K562 (cell line): ENCODE results near the gene TSG101. TPM values are rescaled to one million over a fixed set of nuclear protein-coding genes. Genes with fewer than 3 reads are reported as not detected.

Source experiments
- CBFB ChIP-seq: sonication (generic); formaldehyde crosslinking; IDR thresholded peaks from 2 replicates; pipeline ENCODE4 v1.4.0; 2020; ENCODE audit warnings: mild to moderate bottlenecking, missing genetic modification reagents
- CXXC5 ChIP-seq: fragments of 250-450 bp; sonication (Bioruptor Pico); IDR thresholded peaks from 2 replicates; pipeline ENCODE4 v1.8.0; 2022; ENCODE audit warnings: inconsistent platforms, mild to moderate bottlenecking, moderate library complexity
- DPF2 ChIP-seq: fragments of 450-650 bp; IDR thresholded peaks from 2 replicates; pipeline ENCODE4 v1.6.1; 2016
- E2F1 ChIP-seq: sonication (generic); formaldehyde crosslinking; IDR thresholded peaks from 2 replicates; pipeline ENCODE4 v1.8.1; 2023; ENCODE audit warnings: mild to moderate bottlenecking, missing genetic modification reagents, moderate library complexity
- EZH2 ChIP-seq: IDR thresholded peaks from 2 replicates; pipeline ENCODE4 v1.6.1; 2012; ENCODE audit warnings: low read depth, mild to moderate bottlenecking, inconsistent platforms, low read length, borderline replicate concordance
- FOXJ3 ChIP-seq: sonication (generic); formaldehyde crosslinking; IDR thresholded peaks from 2 replicates; pipeline ENCODE4 v1.4.0; 2020; ENCODE audit warnings: mild to moderate bottlenecking, missing genetic modification reagents
- GATA2 ChIP-seq: sonication (generic); formaldehyde crosslinking; IDR thresholded peaks from 2 replicates; pipeline ENCODE4 v1.4.0; 2020; ENCODE audit warnings: mild to moderate bottlenecking, missing genetic modification reagents
- HDAC2 ChIP-seq: fragments of 450-650 bp; IDR thresholded peaks from 2 replicates; pipeline ENCODE4 v1.6.1; 2016; ENCODE audit warnings: mild to moderate bottlenecking
- IRF2 ChIP-seq: sonication (generic); formaldehyde crosslinking; IDR thresholded peaks from 2 replicates; pipeline ENCODE4 v1.8.1; 2022; ENCODE audit warnings: mild to moderate bottlenecking, missing genetic modification reagents
- JUND ChIP-seq, 2 experiments: IDR thresholded peaks; 2 replicates in 1 of 2; 3 replicates in 1 of 2; pipeline ENCODE4 v1.6.1; 2011; ENCODE audit warnings: borderline replicate concordance in 2 of 2, low read depth in 2 of 2, low read length in 2 of 2, improper control_type of control experiment in 1 of 2, missing biosample characterization in 1 of 2, missing genetic modification characterization in 1 of 2, missing genetic modification reagents in 1 of 2
- KDM5B ChIP-seq: fragments of 200-600 bp; sonication (generic); IDR thresholded peaks from 2 replicates; pipeline ENCODE4 v1.6.1; 2012; ENCODE audit warnings: low read depth, mild to moderate bottlenecking, moderate library complexity, low read length, control low read depth, inconsistent platforms; ENCODE audit not compliant: insufficient replicate concordance
- RAD51 ChIP-seq: fragments of 450-650 bp; IDR thresholded peaks from 2 replicates; pipeline ENCODE4 v1.7.1; 2016; ENCODE audit warnings: low read depth, mild to moderate bottlenecking, borderline replicate concordance
- SNIP1 ChIP-seq: fragments of 450-650 bp; IDR thresholded peaks from 2 replicates; pipeline ENCODE4 v1.7.1; 2017; ENCODE audit warnings: low read depth, mild to moderate bottlenecking
- SP1 ChIP-seq: sonication (generic); formaldehyde crosslinking; IDR thresholded peaks from 2 replicates; pipeline ENCODE4 v1.8.1; 2022; ENCODE audit warnings: mild to moderate bottlenecking, missing genetic modification reagents
- TCF3 ChIP-seq: sonication (generic); formaldehyde crosslinking; IDR thresholded peaks from 2 replicates; pipeline ENCODE4 v1.4.0; 2020; ENCODE audit warnings: mild to moderate bottlenecking, missing genetic modification reagents
- ZNF551 ChIP-seq: fragments of 250-450 bp; sonication (Bioruptor Pico); IDR thresholded peaks from 2 replicates; pipeline ENCODE4 v1.5.0; 2021; ENCODE audit warnings: mild to moderate bottlenecking, moderate library complexity
- ZNF830 ChIP-seq: fragments of 250-450 bp; sonication (Bioruptor Pico); IDR thresholded peaks from 2 replicates; pipeline ENCODE4 v1.5.0; 2021; ENCODE audit warnings: mild to moderate bottlenecking
- ZSCAN32 ChIP-seq: fragments of 450-650 bp; formaldehyde crosslinking; IDR thresholded peaks from 2 replicates; pipeline ENCODE4 v1.4.0; 2020; ENCODE audit warnings: mild to moderate bottlenecking, moderate library complexity
- polyA plus RNA-seq, 8 experiments: library from polyadenylated mRNA; depleted of rRNA in 4 of 8; stranded (reverse) in 5 of 8; unstranded in 3 of 8; fragments of >200 nt; fragmentation: Nextera tagmentation in 2 of 8; fragmentation: Illumina TruSeq in 1 of 8; extraction: Ambion mirVana in 2 of 8; extraction: Trizol in 1 of 8; gene quantifications; 2 replicates each; pipeline versions ENCODE4 v1.2.1 to v1.2.3, GENCODE V29; 2011 to 2014; ENCODE audit warnings: inconsistent platforms in 1 of 8, missing spikeins in 1 of 8
- total RNA-seq, 7 experiments: library from RNA; depleted of rRNA in 6 of 7; stranded (reverse); fragments of >200 nt in 6 of 7; fragmentation: Illumina TruSeq in 2 of 7; extraction: Trizol in 2 of 7; gene quantifications; 2 replicates each; pipeline versions ENCODE4 v1.2.1 to v1.2.3, GENCODE V29; 2011 to 2021; ENCODE audit warnings: low replicate concordance in 1 of 7
- TF ChIP-seq, protein P1 (sequence below): sonication (generic); formaldehyde crosslinking; IDR thresholded peaks from 2 replicates; pipeline ENCODE4 v1.8.0; 2023; ENCODE audit warnings: missing genetic modification reagents, mild to moderate bottlenecking, borderline replicate concordance
- TF ChIP-seq, protein P2 (sequence below), 3 experiments: fragments of 200-800 bp in 1 of 3; sonication (Bioruptor generic) in 1 of 3; sonication (generic) in 1 of 3; formaldehyde crosslinking in 1 of 3; IDR thresholded peaks; 2 replicates each; pipeline versions ENCODE4 v1.6.1 to v1.8.0; 2016 to 2022; ENCODE audit warnings: mild to moderate bottlenecking in 2 of 3, missing compliant biosample characterization in 2 of 3, missing genetic modification characterization in 2 of 3, missing genetic modification reagents in 1 of 3

The TSG101 gene
- total and polyA plus RNA-seq, 9 of the 15 experiments (the other 6 are each of a cell fraction or from before 2014, with no cell fraction given), result 24.6 to 141 (median 60.0) TPM

- TF ChIP-seq, protein P1, sequence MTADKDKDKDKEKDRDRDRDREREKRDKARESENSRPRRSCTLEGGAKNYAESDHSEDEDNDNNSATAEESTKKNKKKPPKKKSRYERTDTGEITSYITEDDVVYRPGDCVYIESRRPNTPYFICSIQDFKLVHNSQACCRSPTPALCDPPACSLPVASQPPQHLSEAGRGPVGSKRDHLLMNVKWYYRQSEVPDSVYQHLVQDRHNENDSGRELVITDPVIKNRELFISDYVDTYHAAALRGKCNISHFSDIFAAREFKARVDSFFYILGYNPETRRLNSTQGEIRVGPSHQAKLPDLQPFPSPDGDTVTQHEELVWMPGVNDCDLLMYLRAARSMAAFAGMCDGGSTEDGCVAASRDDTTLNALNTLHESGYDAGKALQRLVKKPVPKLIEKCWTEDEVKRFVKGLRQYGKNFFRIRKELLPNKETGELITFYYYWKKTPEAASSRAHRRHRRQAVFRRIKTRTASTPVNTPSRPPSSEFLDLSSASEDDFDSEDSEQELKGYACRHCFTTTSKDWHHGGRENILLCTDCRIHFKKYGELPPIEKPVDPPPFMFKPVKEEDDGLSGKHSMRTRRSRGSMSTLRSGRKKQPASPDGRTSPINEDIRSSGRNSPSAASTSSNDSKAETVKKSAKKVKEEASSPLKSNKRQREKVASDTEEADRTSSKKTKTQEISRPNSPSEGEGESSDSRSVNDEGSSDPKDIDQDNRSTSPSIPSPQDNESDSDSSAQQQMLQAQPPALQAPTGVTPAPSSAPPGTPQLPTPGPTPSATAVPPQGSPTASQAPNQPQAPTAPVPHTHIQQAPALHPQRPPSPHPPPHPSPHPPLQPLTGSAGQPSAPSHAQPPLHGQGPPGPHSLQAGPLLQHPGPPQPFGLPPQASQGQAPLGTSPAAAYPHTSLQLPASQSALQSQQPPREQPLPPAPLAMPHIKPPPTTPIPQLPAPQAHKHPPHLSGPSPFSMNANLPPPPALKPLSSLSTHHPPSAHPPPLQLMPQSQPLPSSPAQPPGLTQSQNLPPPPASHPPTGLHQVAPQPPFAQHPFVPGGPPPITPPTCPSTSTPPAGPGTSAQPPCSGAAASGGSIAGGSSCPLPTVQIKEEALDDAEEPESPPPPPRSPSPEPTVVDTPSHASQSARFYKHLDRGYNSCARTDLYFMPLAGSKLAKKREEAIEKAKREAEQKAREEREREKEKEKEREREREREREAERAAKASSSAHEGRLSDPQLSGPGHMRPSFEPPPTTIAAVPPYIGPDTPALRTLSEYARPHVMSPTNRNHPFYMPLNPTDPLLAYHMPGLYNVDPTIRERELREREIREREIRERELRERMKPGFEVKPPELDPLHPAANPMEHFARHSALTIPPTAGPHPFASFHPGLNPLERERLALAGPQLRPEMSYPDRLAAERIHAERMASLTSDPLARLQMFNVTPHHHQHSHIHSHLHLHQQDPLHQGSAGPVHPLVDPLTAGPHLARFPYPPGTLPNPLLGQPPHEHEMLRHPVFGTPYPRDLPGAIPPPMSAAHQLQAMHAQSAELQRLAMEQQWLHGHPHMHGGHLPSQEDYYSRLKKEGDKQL (CRISPR knock-in tag), result no peak; the same call in 1 of the 2 replicates
- TF ChIP-seq, protein P2, sequence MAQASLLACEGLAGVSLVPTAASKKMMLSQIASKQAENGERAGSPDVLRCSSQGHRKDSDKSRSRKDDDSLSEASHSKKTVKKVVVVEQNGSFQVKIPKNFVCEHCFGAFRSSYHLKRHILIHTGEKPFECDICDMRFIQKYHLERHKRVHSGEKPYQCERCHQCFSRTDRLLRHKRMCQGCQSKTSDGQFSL (CRISPR knock-in tag; IDR thresholded peaks at IDR 0.05), result peak; percentile 87
- TF ChIP-seq, protein P2 (tag; IDR thresholded peaks at IDR 0.05), result peak in 1 of 2 experiments; percentile 62; a peak in 1 of 4 replicates
- peak; percentile 70 for TF ChIP-seq CXXC5 (CRISPR knock-in tag)
- TF ChIP-seq ZSCAN32, result no peak
- TF ChIP-seq SNIP1, result no peak
- no peak for TF ChIP-seq FOXJ3 (CRISPR knock-in tag)
- TF ChIP-seq EZH2, result no peak
- no peak; the same call in 1 of the 2 replicates for TF ChIP-seq TCF3 (CRISPR knock-in tag)
- no peak for TF ChIP-seq ZNF551
- TF ChIP-seq HDAC2, result peak; percentile 66
- TF ChIP-seq IRF2 (CRISPR knock-in tag), result no peak
- TF ChIP-seq SP1 (CRISPR knock-in tag), result peak; percentile 18; the same call in 1 of the 2 replicates
- no peak for TF ChIP-seq RAD51
- TF ChIP-seq ZNF830, result no peak
- TF ChIP-seq DPF2, result no peak; the same call in 1 of the 2 replicates
- TF ChIP-seq E2F1 (CRISPR knock-in tag), result peak; percentile 62; the same call in 1 of the 2 replicates
- TF ChIP-seq KDM5B, result peak; percentile 96
- peak; percentile 71 for TF ChIP-seq JUND (IDR thresholded peaks at IDR 0.05; ENCODE audit: borderline replicate concordance, low read depth, low read length)
- TF ChIP-seq JUND (tag; IDR thresholded peaks at IDR 0.05; ENCODE audit: borderline replicate concordance, low read depth, low read length), result peak; percentile 27; the same call in 2 of the 3 replicates
- no peak for TF ChIP-seq CBFB
- no peak; the same call in 1 of the 2 replicates for TF ChIP-seq GATA2 (CRISPR knock-in tag)
These were observed at the start of gene TSG101 (continued) for GRCh38 chr11:18526521-18527296.
